HG02885 (cell line): ENCODE results near the gene FITM1.
"Not testable (repeated sequence)": the region's sequence is repeated elsewhere in the genome, so short reads cannot be mapped to it uniquely, and the experiment has no call there.

Experiments
- ATAC-seq: cut with Tn5 transposase; IDR thresholded peaks from one replicate; pipeline ENCODE4 v1.9.1; 2021; ENCODE audit warnings: mild to moderate bottlenecking; ENCODE audit not compliant: unreplicated experiment, poor library complexity

Gene FITM1

DNA sequence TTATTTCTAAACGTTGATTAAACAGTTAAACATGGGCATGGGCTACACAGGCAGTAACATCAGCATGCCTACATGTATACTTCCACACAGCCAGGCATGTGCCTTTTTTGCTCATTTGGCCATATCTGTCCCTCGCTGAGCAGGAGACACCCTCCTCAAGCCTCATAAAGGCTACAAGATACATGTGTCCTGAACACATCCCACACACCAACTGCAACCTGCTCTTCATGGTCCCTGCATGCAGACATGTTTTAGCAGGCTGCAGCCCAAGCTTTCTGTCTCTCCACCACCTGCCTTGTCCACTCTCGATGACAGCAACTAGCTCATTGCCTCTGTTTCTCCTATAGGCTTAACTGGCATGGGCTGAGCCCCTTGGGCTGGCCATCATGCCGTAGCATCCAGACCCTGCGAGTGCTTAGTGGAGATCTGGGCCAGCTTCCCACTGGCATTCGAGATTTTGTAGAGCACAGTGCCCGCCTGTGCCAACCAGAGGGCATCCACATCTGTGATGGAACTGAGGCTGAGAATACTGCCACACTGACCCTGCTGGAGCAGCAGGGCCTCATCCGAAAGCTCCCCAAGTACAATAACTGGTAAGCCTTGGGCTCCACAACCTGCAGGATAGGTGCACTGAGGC lies 33.8 kb upstream of the FITM1 start:
- no peak for ATAC-seq

DNA sequence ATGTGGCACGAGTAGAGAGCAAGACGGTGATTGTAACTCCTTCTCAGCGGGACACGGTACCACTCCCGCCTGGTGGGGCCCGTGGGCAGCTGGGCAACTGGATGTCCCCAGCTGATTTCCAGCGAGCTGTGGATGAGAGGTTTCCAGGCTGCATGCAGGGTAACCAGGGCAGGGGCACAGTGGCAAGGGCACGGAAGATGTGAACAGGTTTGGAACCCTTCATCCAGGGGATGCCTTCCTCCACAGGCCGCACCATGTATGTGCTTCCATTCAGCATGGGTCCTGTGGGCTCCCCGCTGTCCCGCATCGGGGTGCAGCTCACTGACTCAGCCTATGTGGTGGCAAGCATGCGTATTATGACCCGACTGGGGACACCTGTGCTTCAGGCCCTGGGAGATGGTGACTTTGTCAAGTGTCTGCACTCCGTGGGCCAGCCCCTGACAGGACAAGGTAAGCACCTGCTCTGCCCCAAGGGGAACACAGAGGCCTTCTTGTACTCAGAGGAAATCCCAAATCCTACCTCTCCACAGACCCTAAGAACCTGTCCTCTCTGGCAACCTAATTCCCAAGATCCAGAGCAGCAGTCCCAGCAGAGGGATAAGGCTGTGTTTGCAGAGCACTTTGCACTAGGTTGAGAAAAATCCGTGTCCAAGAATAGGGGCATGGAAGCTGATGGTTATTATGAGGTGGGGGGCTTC lies 32.1 kb upstream of the FITM1 start:
- no peak for ATAC-seq

GRCh38 chr14:24098927-24099813 lies 31.3 kb upstream of the FITM1 start:
- ATAC-seq, result no peak

DNA sequence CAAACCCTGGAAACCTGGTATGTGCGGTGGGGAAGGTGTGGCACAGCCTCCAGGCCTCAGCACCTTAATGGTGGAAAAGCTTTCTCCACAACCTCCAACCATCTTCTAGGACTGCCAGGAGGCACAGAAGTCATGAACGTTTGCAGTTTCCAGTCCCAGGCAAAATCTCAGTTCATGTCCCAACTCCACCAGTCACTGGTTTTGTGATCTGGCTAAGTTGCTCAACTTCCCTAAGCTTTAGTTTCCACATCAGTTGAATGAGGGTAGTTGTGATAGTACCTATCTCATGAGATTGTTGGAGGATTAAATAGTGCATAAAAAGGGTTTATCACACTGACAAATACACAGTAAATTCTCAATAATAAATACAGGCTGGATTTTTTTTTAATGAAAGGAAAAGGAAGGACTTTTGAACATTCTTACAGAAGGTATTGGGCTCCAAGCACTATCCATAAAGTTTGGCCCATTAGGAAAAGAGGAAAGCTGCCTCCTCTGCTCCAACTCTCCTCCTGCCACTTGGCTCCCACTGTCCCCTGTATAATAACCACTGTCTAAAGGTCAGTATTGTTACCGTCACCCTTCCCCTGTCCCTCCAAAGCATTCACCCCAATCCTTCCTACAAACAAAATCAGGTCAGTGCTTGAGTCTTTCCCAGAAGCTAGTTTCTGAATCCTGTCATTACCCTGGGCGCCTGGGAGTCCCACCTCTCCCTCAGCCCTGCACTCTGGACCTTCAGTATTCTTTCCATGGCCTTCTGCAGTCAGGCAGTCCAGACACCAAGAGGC lies 30.1 kb upstream of the FITM1 start:
- ATAC-seq, result no peak

DNA sequence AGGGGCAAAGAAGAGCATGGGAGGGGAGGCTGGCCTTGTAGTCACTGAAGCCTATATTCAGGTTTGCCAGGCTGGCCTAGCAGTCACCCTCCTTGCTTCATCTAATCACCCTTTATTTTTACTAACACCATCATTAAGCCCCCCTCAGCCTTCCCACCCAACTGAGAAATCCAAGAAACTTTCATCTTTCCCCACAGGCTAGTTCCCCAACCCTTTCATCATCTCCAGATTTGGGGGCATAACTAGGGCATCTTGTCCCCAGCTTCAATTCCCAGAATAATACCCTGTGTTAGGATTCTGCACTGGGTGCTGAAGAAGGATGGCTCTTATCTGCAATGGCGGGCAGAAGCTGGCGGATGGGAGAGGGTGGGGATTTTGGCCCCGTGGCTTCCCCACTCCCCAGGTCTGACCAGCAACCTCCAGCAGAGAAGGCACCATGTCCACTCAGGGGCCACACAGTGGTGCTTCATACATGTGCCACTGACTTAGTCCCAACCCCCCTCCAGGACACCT lies 29.4 kb upstream of the FITM1 start:
- ATAC-seq, result no peak

DNA sequence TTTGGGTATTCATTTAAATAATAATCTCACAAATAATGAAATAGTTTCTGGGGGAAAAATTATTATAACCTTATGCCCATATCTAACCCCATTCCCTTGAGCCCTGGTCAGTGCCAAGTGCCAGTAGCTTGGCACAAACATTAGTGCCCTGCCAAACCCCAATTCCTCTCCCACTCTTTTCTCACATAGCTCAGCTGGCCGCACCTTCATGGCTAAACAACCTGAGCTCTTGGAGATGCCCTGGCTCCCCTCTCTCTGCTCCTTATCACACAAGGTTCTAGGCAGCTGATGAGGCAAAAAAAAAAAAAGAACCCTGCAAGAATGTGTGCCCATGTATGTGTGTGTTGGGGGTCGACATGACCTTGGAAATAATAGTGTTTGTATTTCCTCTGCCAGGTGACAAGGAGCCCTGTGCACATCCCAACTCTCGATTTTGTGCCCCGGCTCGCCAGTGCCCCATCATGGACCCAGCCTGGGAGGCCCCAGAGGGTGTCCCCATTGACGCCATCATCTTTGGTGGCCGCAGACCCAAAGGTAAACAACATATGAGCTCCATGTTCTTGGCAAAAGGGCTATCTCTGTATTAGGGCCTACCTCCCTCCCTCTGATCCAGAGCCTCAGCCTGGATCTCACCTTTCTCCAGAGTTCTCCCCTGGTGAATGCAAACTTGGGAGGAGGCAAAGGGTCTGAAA lies 28.0 kb upstream of the FITM1 start:
- no peak for ATAC-seq

- no peak for ATAC-seq
Observed at GRCh38 chr14:24103451-24103850, 27.0 kb upstream of the FITM1 start.

DNA sequence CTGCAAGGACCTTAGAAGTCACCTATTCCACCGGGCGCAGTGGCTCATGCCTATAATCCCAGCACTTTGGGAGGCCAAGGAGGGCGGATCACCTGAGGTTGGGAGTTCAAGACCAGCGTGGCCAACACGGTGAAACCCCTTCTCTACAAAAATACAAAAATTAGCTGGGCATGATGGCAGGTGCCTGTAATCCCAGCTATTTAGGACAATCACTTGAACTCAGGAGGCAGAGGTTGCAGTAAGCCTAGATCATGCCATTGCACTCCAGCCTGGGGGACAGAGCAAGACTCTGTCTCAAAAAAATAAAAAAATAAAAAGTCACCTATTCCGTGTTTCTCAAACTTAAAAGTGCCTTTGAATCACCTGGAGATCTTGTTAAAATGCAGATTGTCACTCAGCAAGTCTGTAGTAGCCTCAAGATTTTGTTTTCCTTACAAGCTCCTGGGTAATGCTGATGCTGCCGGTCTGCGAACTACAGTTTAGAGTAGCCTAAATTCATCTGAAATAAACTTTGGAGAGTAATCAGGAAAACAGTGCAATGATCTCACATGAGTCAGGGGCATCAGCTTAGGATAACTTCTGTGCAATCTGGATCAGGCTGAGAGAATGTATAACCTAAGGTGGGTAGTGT lies 24.7 kb upstream of the FITM1 start:
- not testable (repeated sequence) for ATAC-seq

DNA sequence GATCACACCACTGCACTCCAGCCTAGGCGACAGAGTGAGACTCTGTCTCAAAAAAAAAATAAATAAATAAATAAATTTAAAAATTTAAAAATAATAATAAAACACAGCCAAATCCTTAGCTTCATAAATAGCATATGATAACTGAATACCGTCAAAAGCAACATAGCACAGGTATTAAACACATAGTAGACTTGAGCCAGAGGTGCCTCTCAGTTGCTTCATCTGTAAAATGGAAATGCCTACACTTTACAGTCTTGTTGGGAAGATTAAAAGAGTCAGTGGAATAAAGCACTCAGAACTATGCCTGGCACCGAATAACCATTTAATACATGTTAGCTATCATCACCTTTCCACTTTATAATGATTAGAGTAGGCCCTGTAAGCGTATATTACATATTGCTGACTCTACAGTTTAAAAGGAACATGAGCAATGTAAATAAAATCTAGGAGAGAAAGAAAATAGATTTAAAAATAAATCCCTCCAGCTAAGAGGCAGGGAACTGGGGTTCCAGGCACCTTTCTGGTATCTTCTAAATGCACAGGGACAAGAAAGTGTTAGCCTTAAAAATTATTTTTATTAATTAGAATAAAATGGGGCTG lies 23.7 kb upstream of the FITM1 start:
- ATAC-seq, result no peak

GRCh38 chr14:24108336-24108874 lies 22.1 kb upstream of the FITM1 start:
- ATAC-seq, result no peak

DNA sequence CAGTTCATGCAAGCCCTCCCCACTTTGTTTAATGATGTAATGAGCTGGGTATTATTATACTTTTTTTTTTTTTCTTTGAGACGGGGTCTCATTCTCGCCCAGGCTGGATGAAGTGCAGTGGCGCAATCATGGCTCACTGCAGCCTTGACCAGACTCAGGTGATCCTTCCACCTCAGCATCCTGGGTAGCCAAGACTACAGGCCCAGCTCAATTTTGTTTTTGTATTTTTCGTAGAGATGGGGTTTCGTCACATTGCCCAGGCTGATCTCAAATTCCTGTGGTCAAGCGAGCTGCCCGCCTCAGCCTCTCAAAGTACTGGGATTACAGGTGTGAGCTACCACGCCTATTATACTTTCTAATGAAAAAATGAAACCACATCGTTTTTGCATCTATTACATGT lies 20.4 kb upstream of the FITM1 start:
- ATAC-seq, result no peak

GRCh38 chr14:24110523-24110922 lies 19.9 kb upstream of the FITM1 start:
- ATAC-seq, result no peak

GRCh38 chr14:24113379-24113800 lies 17.1 kb upstream of the FITM1 start:
- no peak for ATAC-seq

GRCh38 chr14:24113801-24114531 lies 16.5 kb upstream of the FITM1 start:
- ATAC-seq, result peak; percentile 24

- peak; percentile 86 for ATAC-seq
Observed at GRCh38 chr14:24114532-24115421, 15.7 kb upstream of the FITM1 start, which contains the start of the genes DCAF11 and NRL. Gene DCAF11 (plus strand): TSS chr14:24114777. CDS start chr14:24115595, 818 bp downstream. Gene NRL (minus strand): TSS chr14:24114949. CDS start chr14:24082848, 32,101 bp downstream.

DNA sequence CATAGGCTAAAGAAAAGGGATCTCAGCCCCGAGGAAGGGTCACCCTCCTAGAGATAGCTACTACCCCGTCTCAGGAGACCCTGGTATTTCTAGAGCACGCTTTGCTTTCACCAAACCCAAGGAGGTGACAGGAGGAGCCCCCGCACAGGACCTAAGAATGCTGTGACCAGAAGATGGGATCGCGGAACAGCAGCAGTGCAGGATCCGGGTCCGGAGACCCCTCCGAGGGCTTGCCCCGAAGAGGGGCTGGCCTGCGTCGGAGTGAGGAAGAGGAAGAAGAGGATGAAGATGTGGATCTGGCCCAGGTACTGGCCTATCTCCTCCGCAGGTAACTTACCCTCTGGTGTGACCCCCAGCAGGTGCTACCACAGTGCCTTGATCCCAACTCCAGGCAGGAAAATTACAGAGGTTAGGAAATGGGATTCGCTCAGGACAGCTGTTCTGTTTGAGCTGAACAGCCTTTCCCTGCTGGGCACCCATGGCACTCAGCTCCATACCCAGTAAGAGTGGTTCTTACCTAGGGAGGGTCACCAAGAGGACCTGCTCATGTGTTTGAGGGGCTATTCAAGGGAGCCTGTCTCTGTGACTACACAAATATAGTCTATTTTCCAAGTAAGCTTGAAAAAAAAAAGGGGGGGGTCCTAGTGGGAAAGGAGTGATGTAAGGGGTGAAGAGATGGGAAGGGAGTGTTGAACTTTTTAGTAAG lies 14.9 kb upstream of the FITM1 start:
- no peak for ATAC-seq
